Loucy (cell line): Measurements from ENCODE around the gene TYW1B.
"Not testable (repeated sequence)": the region's sequence is repeated elsewhere in the genome, so short reads cannot be mapped to it uniquely, and the experiment has no call there.

Experiments
- H2AFZ ChIP-seq: fragments of 200-600 bp; sonication (generic); 2 replicates; pipeline ENCODE4 v1.6.0; 2016; ENCODE audit warnings: antibody characterized with exemption, mild to moderate bottlenecking, low read length, moderate library complexity
- H3F3A ChIP-seq: fragments of 200-600 bp; 2 replicates; pipeline ENCODE4 v1.6.0; 2016; ENCODE audit warnings: antibody characterized with exemption, low read depth, mild to moderate bottlenecking
- H3K27me3 ChIP-seq: fragments of 200-600 bp; sonication (generic); 2 replicates; pipeline ENCODE4 v1.6.1; 2014; ENCODE audit warnings: low read length, mild to moderate bottlenecking; ENCODE audit not compliant: insufficient read depth, poor library complexity, severe bottlenecking
- H3K36me3 ChIP-seq: fragments of 200-600 bp; sonication (generic); 2 replicates; pipeline ENCODE4 v1.6.1; 2016; ENCODE audit warnings: low read length; ENCODE audit not compliant: insufficient read depth
- H3K4me1 ChIP-seq: fragments of 200-600 bp; sonication (generic); 2 replicates; pipeline ENCODE4 v1.5.1; 2014; ENCODE audit warnings: low read length, mild to moderate bottlenecking; ENCODE audit not compliant: insufficient read depth, poor library complexity, severe bottlenecking
- H3K4me2 ChIP-seq: fragments of 200-600 bp; sonication (generic); 2 replicates; pipeline ENCODE4 v1.6.0; 2014; ENCODE audit warnings: antibody characterized with exemption, low read length, low read depth, mild to moderate bottlenecking; ENCODE audit not compliant: poor library complexity, severe bottlenecking
- H3K4me3 ChIP-seq: fragments of 200-600 bp; sonication (generic); 2 replicates; pipeline ENCODE4 v1.5.1; 2014; ENCODE audit warnings: low read length, mild to moderate bottlenecking, mixed read lengths; ENCODE audit not compliant: poor library complexity, severe bottlenecking
- H3K79me2 ChIP-seq: fragments of 200-600 bp; sonication (generic); 2 replicates; pipeline ENCODE4 v1.6.1; 2014; ENCODE audit warnings: low read length; ENCODE audit not compliant: insufficient read depth
- H3K9ac ChIP-seq: fragments of 200-600 bp; sonication (generic); 2 replicates; pipeline ENCODE4 v1.6.0; 2014; ENCODE audit warnings: mild to moderate bottlenecking, low read depth, low read length, moderate library complexity; ENCODE audit not compliant: poor library complexity, severe bottlenecking
- H3K9me2 ChIP-seq: fragments of 200-600 bp; sonication (generic); replicated peaks from 2 replicates; pipeline ENCODE4 v1.6.1; 2016; ENCODE audit warnings: low read depth, low read length, mixed read lengths
- H3K9me3 ChIP-seq: fragments of 200-600 bp; sonication (generic); 2 replicates; pipeline ENCODE4 v1.6.1; 2014; ENCODE audit warnings: mild to moderate bottlenecking, antibody characterized with exemption, low read length, low read depth; ENCODE audit not compliant: insufficient read depth
- H4K20me1 ChIP-seq: fragments of 200-600 bp; sonication (generic); 2 replicates; pipeline ENCODE4 v1.6.0; 2014; ENCODE audit warnings: antibody characterized with exemption, low read length, mild to moderate bottlenecking; ENCODE audit not compliant: insufficient read depth, poor library complexity, severe bottlenecking
- EZH2phosphoT487 ChIP-seq: fragments of 200-600 bp; IDR thresholded peaks from 2 replicates; pipeline ENCODE4 v1.6.1; 2018; ENCODE audit warnings: antibody characterized with exemption, mild to moderate bottlenecking, moderate library complexity, borderline replicate concordance
- TF ChIP-seq, protein P1 (sequence below): fragments of 200-600 bp; sonication (generic); conservative IDR thresholded peaks from 2 replicates; pipeline ENCODE4 v1.5.1; 2014; ENCODE audit warnings: mild to moderate bottlenecking, antibody characterized with exemption, low read length

The TYW1B gene

GRCh38 chr7:72751978-72752377, 76.0 kb downstream of the TYW1B start:
- TF ChIP-seq EZH2phosphoT487, result no peak
- TF ChIP-seq, protein P1, sequence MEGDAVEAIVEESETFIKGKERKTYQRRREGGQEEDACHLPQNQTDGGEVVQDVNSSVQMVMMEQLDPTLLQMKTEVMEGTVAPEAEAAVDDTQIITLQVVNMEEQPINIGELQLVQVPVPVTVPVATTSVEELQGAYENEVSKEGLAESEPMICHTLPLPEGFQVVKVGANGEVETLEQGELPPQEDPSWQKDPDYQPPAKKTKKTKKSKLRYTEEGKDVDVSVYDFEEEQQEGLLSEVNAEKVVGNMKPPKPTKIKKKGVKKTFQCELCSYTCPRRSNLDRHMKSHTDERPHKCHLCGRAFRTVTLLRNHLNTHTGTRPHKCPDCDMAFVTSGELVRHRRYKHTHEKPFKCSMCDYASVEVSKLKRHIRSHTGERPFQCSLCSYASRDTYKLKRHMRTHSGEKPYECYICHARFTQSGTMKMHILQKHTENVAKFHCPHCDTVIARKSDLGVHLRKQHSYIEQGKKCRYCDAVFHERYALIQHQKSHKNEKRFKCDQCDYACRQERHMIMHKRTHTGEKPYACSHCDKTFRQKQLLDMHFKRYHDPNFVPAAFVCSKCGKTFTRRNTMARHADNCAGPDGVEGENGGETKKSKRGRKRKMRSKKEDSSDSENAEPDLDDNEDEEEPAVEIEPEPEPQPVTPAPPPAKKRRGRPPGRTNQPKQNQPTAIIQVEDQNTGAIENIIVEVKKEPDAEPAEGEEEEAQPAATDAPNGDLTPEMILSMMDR, result peak; percentile 62
- Histone ChIP-seq H3K9ac (no peak overlapping the region), H3K79me2 (no peaks in the 10 kb centered on the region), H3K9me3 (no peaks in the 10 kb centered on the region), H3K4me1 (no peaks in the 10 kb centered on the region), H3K9me2 (no peaks in the 10 kb centered on the region), H3K4me3 (no peak overlapping the region), H3F3A (no peaks in the 10 kb centered on the region), H3K36me3 (no peaks in the 10 kb centered on the region), H3K4me2 (no peak overlapping the region), H4K20me1 (no peaks in the 10 kb centered on the region), H3K27me3 (no peaks in the 10 kb centered on the region), H2AFZ (no peak overlapping the region)

GRCh38 chr7:72751378-72751777, 76.6 kb downstream of the TYW1B start:
- H3F3A ChIP-seq, result no peaks in the 10 kb centered on the region
- no peaks in the 10 kb centered on the region for H3K9me3 ChIP-seq
- H3K9me2 ChIP-seq, result no peaks in the 10 kb centered on the region
- no peak overlapping the region for H3K4me2 ChIP-seq
- no peaks in the 10 kb centered on the region for H3K79me2 ChIP-seq
- H3K36me3 ChIP-seq, result no peaks in the 10 kb centered on the region
- TF ChIP-seq EZH2phosphoT487, result no peak
- TF ChIP-seq, protein P1, result no peak
- no peak overlapping the region for H2AFZ ChIP-seq
- H3K27me3 ChIP-seq, result no peaks in the 10 kb centered on the region
- H3K9ac ChIP-seq, result no peak overlapping the region
- no peaks in the 10 kb centered on the region for H4K20me1 ChIP-seq
- H3K4me1 ChIP-seq, result no peaks in the 10 kb centered on the region
- H3K4me3 ChIP-seq, result no peak overlapping the region

DNA sequence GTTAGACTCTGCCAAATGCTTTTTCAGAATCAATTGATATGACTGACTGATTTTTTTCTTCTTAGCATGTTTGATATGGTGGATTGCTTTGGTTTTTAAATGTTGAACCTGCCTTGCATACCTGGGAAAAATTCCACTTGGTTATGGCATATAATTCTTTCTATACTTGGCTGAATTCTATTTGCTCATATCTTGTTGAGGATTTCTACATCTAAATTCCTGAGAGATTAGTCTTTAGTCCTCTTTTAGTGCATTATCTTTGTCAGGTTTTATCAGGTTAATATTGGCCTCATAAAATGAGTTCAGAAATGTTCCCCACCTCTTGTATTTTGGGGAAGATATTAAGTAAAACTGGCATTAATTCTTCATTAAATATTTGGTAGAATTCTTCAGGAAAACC, 79.4 kb downstream of the TYW1B start:
- not testable (repeated sequence) for H3K4me1 ChIP-seq, H3K27me3 ChIP-seq, H3K36me3 ChIP-seq, H3K79me2 ChIP-seq, H3K4me3 ChIP-seq, H3K4me2 ChIP-seq, H3K9me3 ChIP-seq, H2AFZ ChIP-seq, H3K9me2 ChIP-seq, H4K20me1 ChIP-seq, H3F3A ChIP-seq, H3K9ac ChIP-seq

- H4K20me1 ChIP-seq, H3K27me3 ChIP-seq, H3K9me2 ChIP-seq, H3K4me2 ChIP-seq, H3K9me3 ChIP-seq, H3K79me2 ChIP-seq, H3K4me3 ChIP-seq, H2AFZ ChIP-seq, H3F3A ChIP-seq, H3K36me3 ChIP-seq, H3K9ac ChIP-seq, H3K4me1 ChIP-seq: not testable (repeated sequence)
Observed at GRCh38 chr7:72744244-72744926, 83.6 kb downstream of the TYW1B start.

GRCh38 chr7:72743801-72744200, 84.2 kb downstream of the TYW1B start:
- not testable (repeated sequence) for H3K9ac ChIP-seq

GRCh38 chr7:72739716-72740115, 88.3 kb downstream of the TYW1B start:
- not testable (repeated sequence) for H2AFZ ChIP-seq

More at GRCh38 chr7:72743801-72744200, 84.2 kb downstream of the TYW1B start:
- not testable (repeated sequence) for H3K4me2 ChIP-seq, H2AFZ ChIP-seq, H3K79me2 ChIP-seq, H3F3A ChIP-seq, H3K4me1 ChIP-seq, H3K27me3 ChIP-seq, H3K9me3 ChIP-seq, H4K20me1 ChIP-seq, H3K36me3 ChIP-seq, H3K9me2 ChIP-seq, H3K4me3 ChIP-seq

More at GRCh38 chr7:72739716-72740115, 88.3 kb downstream of the TYW1B start:
- H3K4me3 ChIP-seq, H3K79me2 ChIP-seq, H3K36me3 ChIP-seq, H3K9me2 ChIP-seq, H3F3A ChIP-seq, H3K4me2 ChIP-seq, H3K9ac ChIP-seq, H3K4me1 ChIP-seq, H4K20me1 ChIP-seq, H3K9me3 ChIP-seq, H3K27me3 ChIP-seq: not testable (repeated sequence)
